Measurements from ENCODE around the gene INPP4A.

GRCh38 chr2:98472132-98472650 lies 27.5 kb downstream of the INPP4A start:
- TF ChIP-seq, protein P1, sequence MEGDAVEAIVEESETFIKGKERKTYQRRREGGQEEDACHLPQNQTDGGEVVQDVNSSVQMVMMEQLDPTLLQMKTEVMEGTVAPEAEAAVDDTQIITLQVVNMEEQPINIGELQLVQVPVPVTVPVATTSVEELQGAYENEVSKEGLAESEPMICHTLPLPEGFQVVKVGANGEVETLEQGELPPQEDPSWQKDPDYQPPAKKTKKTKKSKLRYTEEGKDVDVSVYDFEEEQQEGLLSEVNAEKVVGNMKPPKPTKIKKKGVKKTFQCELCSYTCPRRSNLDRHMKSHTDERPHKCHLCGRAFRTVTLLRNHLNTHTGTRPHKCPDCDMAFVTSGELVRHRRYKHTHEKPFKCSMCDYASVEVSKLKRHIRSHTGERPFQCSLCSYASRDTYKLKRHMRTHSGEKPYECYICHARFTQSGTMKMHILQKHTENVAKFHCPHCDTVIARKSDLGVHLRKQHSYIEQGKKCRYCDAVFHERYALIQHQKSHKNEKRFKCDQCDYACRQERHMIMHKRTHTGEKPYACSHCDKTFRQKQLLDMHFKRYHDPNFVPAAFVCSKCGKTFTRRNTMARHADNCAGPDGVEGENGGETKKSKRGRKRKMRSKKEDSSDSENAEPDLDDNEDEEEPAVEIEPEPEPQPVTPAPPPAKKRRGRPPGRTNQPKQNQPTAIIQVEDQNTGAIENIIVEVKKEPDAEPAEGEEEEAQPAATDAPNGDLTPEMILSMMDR (IDR thresholded peaks at IDR 0.05; ENCODE audit: poor library complexity, severe bottlenecking), result no peak
- TF ChIP-seq POLR2AphosphoS5 (IDR thresholded peaks at IDR 0.05) (no peak), EZH2 (IDR thresholded peaks at IDR 0.05; ENCODE audit: borderline replicate concordance, insufficient read depth, low read length, poor library complexity, severe bottlenecking) (no peak), SMC3 (conservative IDR thresholded peaks at IDR 0.05; ENCODE audit: poor library complexity) (no peak), MXI1 (conservative IDR thresholded peaks at IDR 0.05; ENCODE audit: poor library complexity, severe bottlenecking) (no peak), TAF1 (IDR thresholded peaks at IDR 0.05; ENCODE audit: low read depth) (no peak), EP300 (conservative IDR thresholded peaks at IDR 0.05; ENCODE audit: poor library complexity, severe bottlenecking) (no peak)
